GM10266 (cell line): ENCODE results near the gene GVQW3.

Source experiments
- DNase-seq: peaks from one replicate; pipeline ENCODE4 v3.0.0; 2012; ENCODE audit errors: extremely low spot score
- CTCF ChIP-seq: IDR thresholded peaks from 2 replicates; pipeline ENCODE4 v1.5.1; 2012; ENCODE audit warnings: mild to moderate bottlenecking, low read depth; ENCODE audit not compliant: control insufficient read depth, insufficient read depth; ENCODE audit errors: missing control alignments

Gene GVQW3

GRCh38 chr11:76365038-76365679, 16.0 kb upstream of the GVQW3 start:
- TF ChIP-seq CTCF: no peak
- no peak for DNase-seq

GRCh38 chr11:76368490-76368889, 12.6 kb upstream of the GVQW3 start:
- no peak for DNase-seq
- TF ChIP-seq CTCF: no peak

- DNase-seq: no peak
- no peak for TF ChIP-seq CTCF
Measured at GRCh38 chr11:76369406-76369805, 11.7 kb upstream of the GVQW3 start.

- no peak for TF ChIP-seq CTCF
- DNase-seq: peak; percentile 36
Measured at GRCh38 chr11:76371170-76371569, 10.0 kb upstream of the GVQW3 start.

GRCh38 chr11:76376746-76377558, 4.2 kb upstream of the GVQW3 start:
- no peak for TF ChIP-seq CTCF
- DNase-seq: peak; percentile 24

- no peak for DNase-seq
- TF ChIP-seq CTCF: no peak
Measured at GRCh38 chr11:76379807-76380158, 1.3 kb upstream of the GVQW3 start.
